HCT116 (cell line): Measurements from ENCODE around the gene MYH15.

ENCODE experiments used
- CTCF ChIP-seq, 3 experiments: fragments of 200-600 bp in 1 of 3; sonication (generic) in 1 of 3; IDR thresholded peaks in 2 of 3; conservative IDR thresholded peaks in 1 of 3; 2 replicates each; pipeline ENCODE4 v1.5.1; 2012 to 2017; ENCODE audit warnings: low read depth in 2 of 3, low read length in 2 of 3, antibody characterized with exemption in 1 of 3, borderline replicate concordance in 1 of 3, control low read depth in 1 of 3, mild to moderate bottlenecking in 1 of 3, mixed read lengths in 1 of 3, mixed run types in 1 of 3, moderate library complexity in 1 of 3; ENCODE audit not compliant: insufficient read depth in 1 of 3
- POLR2A ChIP-seq: IDR thresholded peaks from 2 replicates; pipeline ENCODE4 v1.7.0; 2011; ENCODE audit warnings: borderline replicate concordance; ENCODE audit not compliant: insufficient read depth, insufficient read length; ENCODE audit errors: extremely low read depth
- YY1 ChIP-seq: IDR thresholded peaks from 2 replicates; pipeline ENCODE4 v1.6.1; 2011; ENCODE audit warnings: low read length, low read depth, moderate library complexity, mild to moderate bottlenecking; ENCODE audit not compliant: insufficient replicate concordance; ENCODE audit errors: extremely low read depth
- ZFX ChIP-seq: fragments of 450-650 bp; IDR thresholded peaks from 2 replicates; pipeline ENCODE4 v1.6.1; 2017

GRCh38 chr3:108394016-108394415 lies 116.4 kb downstream of the MYH15 start:
- TF ChIP-seq YY1: no peak
- TF ChIP-seq ZFX: no peak
- TF ChIP-seq CTCF (IDR thresholded peaks at IDR 0.05 in 2 of 3, conservative IDR thresholded peaks at IDR 0.05 in 1 of 3; ENCODE audit: borderline replicate concordance in 1 of 3, insufficient read depth in 1 of 3, low read depth in 2 of 3, low read length in 2 of 3): no peak
- TF ChIP-seq POLR2A: no peak
